H9 (cell line): ENCODE results near the gene FBXO42. TPM values are rescaled to one million over a fixed set of nuclear protein-coding genes. Genes with fewer than 3 reads are reported as not detected.
A peak's percentile ranks its signal among the peaks of the same experiment; 100 is the strongest.

Experiments used
- DNase-seq: peaks from one replicate; pipeline ENCODE4 v3.0.0-alpha.2; 2017
- H2AFZ ChIP-seq: one replicate; pipeline ENCODE4 v1.6.1; 2013; ENCODE audit warnings: mild to moderate bottlenecking, low read length, control low read depth, moderate library complexity
- H2AK5ac ChIP-seq: 2 replicates; pipeline ENCODE4 v1.6.1; 2013; ENCODE audit warnings: low read length, control low read depth, mixed read lengths; ENCODE audit not compliant: insufficient read length
- H2BK120ac ChIP-seq: one replicate; pipeline ENCODE4 v1.6.1; 2013; ENCODE audit warnings: low read depth, mild to moderate bottlenecking, low read length, control low read depth, inconsistent platforms; ENCODE audit not compliant: poor library complexity, severe bottlenecking
- H2BK12ac ChIP-seq: 2 replicates; pipeline ENCODE4 v1.6.1; 2013; ENCODE audit warnings: low read length, control low read depth, mixed read lengths, low read depth; ENCODE audit not compliant: insufficient read length
- H2BK15ac ChIP-seq: 2 replicates; pipeline ENCODE4 v1.6.1; 2013; ENCODE audit warnings: low read depth, low read length, control low read depth
- H2BK20ac ChIP-seq: one replicate; pipeline ENCODE4 v1.6.1; 2013; ENCODE audit warnings: low read depth, mild to moderate bottlenecking, low read length, control low read depth, inconsistent platforms; ENCODE audit not compliant: poor library complexity, severe bottlenecking
- H2BK5ac ChIP-seq: 2 replicates; pipeline ENCODE4 v1.6.1; 2013; ENCODE audit warnings: low read length, control low read depth, mixed read lengths; ENCODE audit not compliant: insufficient read length
- H3K14ac ChIP-seq: 2 replicates; pipeline ENCODE4 v1.6.1; 2013; ENCODE audit warnings: low read length, control low read depth; ENCODE audit not compliant: insufficient read depth
- H3K18ac ChIP-seq: 2 replicates; pipeline ENCODE4 v1.6.1; 2013; ENCODE audit warnings: low read depth, mild to moderate bottlenecking, mixed read lengths, low read length, control low read depth; ENCODE audit not compliant: insufficient read length
- H3K23ac ChIP-seq: 2 replicates; pipeline ENCODE4 v1.6.1; 2013; ENCODE audit warnings: low read length, control low read depth, mixed read lengths, low read depth; ENCODE audit not compliant: insufficient read length
- H3K23me2 ChIP-seq: 2 replicates; pipeline ENCODE4 v1.6.1; 2013; ENCODE audit warnings: low read depth, mild to moderate bottlenecking, mixed read lengths, low read length, control low read depth; ENCODE audit not compliant: insufficient read length, poor library complexity, severe bottlenecking
- H3K27ac ChIP-seq: 2 replicates; pipeline ENCODE4 v1.5.1; 2013; ENCODE audit warnings: low read length, control low read depth, mixed read lengths, low read depth; ENCODE audit not compliant: insufficient read length
- H3K27me3 ChIP-seq: 2 replicates; pipeline ENCODE4 v1.6.1; 2013; ENCODE audit warnings: low read length, control low read depth, inconsistent platforms; ENCODE audit not compliant: insufficient read depth
- H3K4ac ChIP-seq: 2 replicates; pipeline ENCODE4 v1.6.1; 2013; ENCODE audit warnings: low read depth, mild to moderate bottlenecking, control low read depth, inconsistent platforms, low read length, moderate library complexity
- H3K4me1 ChIP-seq: 2 replicates; pipeline ENCODE4 v1.6.1; 2013; ENCODE audit warnings: low read length, control low read depth, inconsistent platforms; ENCODE audit not compliant: insufficient read depth
- H3K4me2 ChIP-seq: 2 replicates; pipeline ENCODE4 v1.6.1; 2013; ENCODE audit warnings: low read length, control low read depth, mixed read lengths; ENCODE audit not compliant: insufficient read length, insufficient read depth
- H3K56ac ChIP-seq: 2 replicates; pipeline ENCODE4 v1.6.1; 2013; ENCODE audit warnings: low read depth, mild to moderate bottlenecking, mixed read lengths, low read length, control low read depth; ENCODE audit not compliant: insufficient read length
- H3K79me1 ChIP-seq: 2 replicates; pipeline ENCODE4 v1.6.1; 2013; ENCODE audit warnings: low read depth, mild to moderate bottlenecking, moderate library complexity, low read length, control low read depth, inconsistent platforms; ENCODE audit not compliant: insufficient read depth, poor library complexity, severe bottlenecking
- H3K79me2 ChIP-seq: 2 replicates; pipeline ENCODE4 v1.6.1; 2013; ENCODE audit warnings: low read length, control low read depth, inconsistent platforms; ENCODE audit not compliant: insufficient read depth
- H3K9ac ChIP-seq: 2 replicates; pipeline ENCODE4 v1.6.1; 2013; ENCODE audit warnings: low read length, control low read depth, mixed read lengths; ENCODE audit not compliant: insufficient read length; ENCODE audit errors: extremely low read depth
- H3K9me3 ChIP-seq: one replicate; pipeline ENCODE4 v1.6.1; 2013; ENCODE audit warnings: low read depth, low read length, inconsistent platforms; ENCODE audit not compliant: control insufficient read depth
- H3T11ph ChIP-seq: one replicate; pipeline ENCODE4 v1.6.1; 2013; ENCODE audit warnings: mild to moderate bottlenecking, low read length, control low read depth, inconsistent platforms
- H4K20me1 ChIP-seq: one replicate; pipeline ENCODE4 v1.6.1; 2013; ENCODE audit not compliant: control insufficient read depth, insufficient read length, insufficient read depth
- H4K5ac ChIP-seq: 2 replicates; pipeline ENCODE4 v1.6.1; 2013; ENCODE audit warnings: low read depth, mild to moderate bottlenecking, mixed read lengths, low read length, control low read depth; ENCODE audit not compliant: insufficient read length
- H4K8ac ChIP-seq: replicated peaks from 2 replicates; pipeline ENCODE4 v1.6.1; 2013; ENCODE audit warnings: low read length, control low read depth, mixed read lengths, low read depth; ENCODE audit not compliant: insufficient read length
- H4K91ac ChIP-seq: 2 replicates; pipeline ENCODE4 v1.6.1; 2013; ENCODE audit warnings: low read depth, mild to moderate bottlenecking, moderate library complexity, mixed read lengths, low read length, control low read depth; ENCODE audit not compliant: insufficient read length
- H3K27ac Mint-ChIP-seq, 3 experiments: 2 replicates in 2 of 3; 3 replicates in 1 of 3; pipeline ENCODE4 v1.8.0; 2020 to 2021; ENCODE audit warnings: mixed read lengths in 3 of 3, mild to moderate bottlenecking in 1 of 3, moderate library complexity in 1 of 3
- H3K27me3 Mint-ChIP-seq: 2 replicates; pipeline ENCODE4 v1.8.0; 2021; ENCODE audit warnings: low read depth, mild to moderate bottlenecking, moderate library complexity, mixed read lengths
- H3K36me3 Mint-ChIP-seq, 3 experiments: 2 replicates in 2 of 3; 3 replicates in 1 of 3; pipeline ENCODE4 v1.8.0; 2020 to 2021; ENCODE audit warnings: low read depth in 3 of 3, mixed read lengths in 3 of 3; ENCODE audit not compliant: insufficient read depth in 1 of 3
- H3K4me1 Mint-ChIP-seq, 2 experiments: 2 replicates each; pipeline ENCODE4 v1.8.0; 2020; ENCODE audit warnings: mixed read lengths in 2 of 2
- H3K4me3 Mint-ChIP-seq, 2 experiments: 2 replicates in 1 of 2; 3 replicates in 1 of 2; pipeline ENCODE4 v1.8.0; 2020 to 2021; ENCODE audit warnings: mild to moderate bottlenecking in 2 of 2, mixed read lengths in 2 of 2, moderate library complexity in 1 of 2
- H3K9me3 Mint-ChIP-seq, 2 experiments: 2 replicates in 1 of 2; 3 replicates in 1 of 2; pipeline ENCODE4 v1.8.0; 2020; ENCODE audit warnings: mild to moderate bottlenecking in 2 of 2, mixed read lengths in 2 of 2, moderate library complexity in 1 of 2
- WGBS: extraction: QIAGEN DNeasy Blood & Tissue Kit; methylation state at CpG from one replicate; pipeline ENCODE4 v1.1.7; 2013; ENCODE audit warnings: missing lambda C conversion rate, low lambda C conversion rate, mixed read lengths; ENCODE audit not compliant: insufficient read length; ENCODE audit errors: extremely low coverage; 5-methylcytosine and 5-hydroxymethylcytosine counted together
- total RNA-seq: library from RNA; stranded (reverse); gene quantifications from 2 replicates; pipeline ENCODE4 v1.2.1, GENCODE V29; 2021
- TF ChIP-seq, protein P1 (sequence below): fragments of 200-600 bp; sonication (generic); conservative IDR thresholded peaks from 3 replicates; pipeline ENCODE4 v1.8.0; 2021; ENCODE audit warnings: antibody characterized with exemption, mild to moderate bottlenecking

FBXO42 gene
- total RNA-seq, 1 experiment from 2014 or later: 17.4 TPM

DNA sequence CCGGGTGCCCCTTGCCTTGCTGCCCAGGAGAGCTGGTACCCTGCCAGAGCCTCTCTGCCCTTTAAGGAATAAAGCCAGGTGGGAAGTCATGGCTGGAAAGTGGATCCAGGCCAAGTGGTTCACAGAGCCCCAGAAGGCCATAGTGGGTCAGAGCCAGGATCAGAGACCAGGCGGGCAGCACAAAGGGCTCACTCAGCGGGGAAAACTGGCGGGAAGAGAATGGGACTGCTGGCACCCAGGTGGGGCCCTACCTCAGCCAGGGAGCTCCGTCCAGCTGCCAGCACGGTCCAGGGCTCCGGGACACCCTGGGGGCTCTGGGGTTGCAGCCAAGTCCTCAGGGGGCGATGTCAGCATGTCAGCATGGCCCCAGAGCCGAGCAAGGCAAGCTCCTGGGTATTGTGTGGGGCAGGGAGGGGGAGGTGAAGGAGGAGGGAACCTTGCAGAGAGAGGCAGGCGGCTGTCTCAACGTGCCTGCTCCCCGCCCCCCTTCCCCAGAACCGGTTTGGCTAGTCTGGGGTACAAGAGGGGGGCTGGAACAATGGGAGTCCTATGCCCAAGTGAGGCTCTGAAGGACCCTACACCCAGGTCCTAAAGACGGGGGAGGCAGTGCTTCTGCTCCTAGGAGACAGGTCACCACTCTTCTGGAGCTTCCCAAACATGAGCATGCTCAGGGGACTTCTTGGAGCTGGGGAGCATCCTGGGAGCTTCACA is 139.9 kb downstream of the FBXO42 start, which contains the start of gene ARHGEF19:
TSS of gene ARHGEF19 (minus strand) at position 402 of the 711 bp plus-strand sequence. CDS start 3,598 bp downstream, outside the sequence.
- Histone ChIP-seq H2AFZ (no peak within 1 kb of the TSS), H3K4ac (peak within 1 kb of the TSS; percentile 42; the same call in 1 of the 2 replicates), H3K27ac (no peak within 1 kb of the TSS), H3K23me2 (peaks cover 24% of the 10 kb centered on the region), H3K79me2 (no peaks in the 10 kb centered on the region; the same call in 1 of the 2 replicates), H4K20me1 (no peaks in the 10 kb centered on the region), H2AK5ac (no peak within 1 kb of the TSS), H3K9me3 (no peaks in the 10 kb centered on the region), H3K9ac (peak within 1 kb of the TSS; percentile 75), H2BK20ac (no peak within 1 kb of the TSS), H3K23ac (no peak within 1 kb of the TSS), H3K18ac (peak within 1 kb of the TSS; percentile 80), H3T11ph (no peak within 1 kb of the TSS), H3K4me1 (peaks cover 12% of the 10 kb centered on the region; the same call in 1 of the 2 replicates), H2BK120ac (peak within 1 kb of the TSS; percentile 79), H2BK15ac (no peak within 1 kb of the TSS), H2BK5ac (no peak within 1 kb of the TSS), H3K79me1 (peaks cover 2% of the 10 kb centered on the region), H3K56ac (no peak within 1 kb of the TSS), H4K91ac (no peak within 1 kb of the TSS), H3K4me2 (peak within 1 kb of the TSS; percentile 76), H2BK12ac (peak within 1 kb of the TSS; percentile 8), H3K27me3 (no peaks in the 10 kb centered on the region; the same call in 1 of the 2 replicates), H3K14ac (peak within 1 kb of the TSS; percentile 91; the same call in 1 of the 2 replicates), H4K5ac (no peak within 1 kb of the TSS), H4K8ac (no peak within 1 kb of the TSS)
- Mint-ChIP-seq H3K36me3 (no peaks in the 10 kb centered on the region; a peak in 1 of 7 replicates), H3K27ac (peak within 1 kb of the TSS; percentile 2 to 48 (median 34); a peak in 4 of 7 replicates), H3K27me3 (peaks cover 11% of the 10 kb centered on the region), H3K4me1 (peaks cover 44 to 45% of the 10 kb centered on the region in 2 experiments), H3K9me3 (no peaks in the 10 kb centered on the region), H3K4me3 (peak within 1 kb of the TSS; percentile 58 to 81)
- TF ChIP-seq, protein P1, sequence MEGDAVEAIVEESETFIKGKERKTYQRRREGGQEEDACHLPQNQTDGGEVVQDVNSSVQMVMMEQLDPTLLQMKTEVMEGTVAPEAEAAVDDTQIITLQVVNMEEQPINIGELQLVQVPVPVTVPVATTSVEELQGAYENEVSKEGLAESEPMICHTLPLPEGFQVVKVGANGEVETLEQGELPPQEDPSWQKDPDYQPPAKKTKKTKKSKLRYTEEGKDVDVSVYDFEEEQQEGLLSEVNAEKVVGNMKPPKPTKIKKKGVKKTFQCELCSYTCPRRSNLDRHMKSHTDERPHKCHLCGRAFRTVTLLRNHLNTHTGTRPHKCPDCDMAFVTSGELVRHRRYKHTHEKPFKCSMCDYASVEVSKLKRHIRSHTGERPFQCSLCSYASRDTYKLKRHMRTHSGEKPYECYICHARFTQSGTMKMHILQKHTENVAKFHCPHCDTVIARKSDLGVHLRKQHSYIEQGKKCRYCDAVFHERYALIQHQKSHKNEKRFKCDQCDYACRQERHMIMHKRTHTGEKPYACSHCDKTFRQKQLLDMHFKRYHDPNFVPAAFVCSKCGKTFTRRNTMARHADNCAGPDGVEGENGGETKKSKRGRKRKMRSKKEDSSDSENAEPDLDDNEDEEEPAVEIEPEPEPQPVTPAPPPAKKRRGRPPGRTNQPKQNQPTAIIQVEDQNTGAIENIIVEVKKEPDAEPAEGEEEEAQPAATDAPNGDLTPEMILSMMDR: no peak
- no CpG with 5 or more reads among the region's 14 CpGs for WGBS
- DNase-seq: peak; percentile 89
